Mesothelial cell of epicardium (in vitro differentiated cells): ENCODE data around the gene UBA3. TPM values are rescaled to one million over a fixed set of nuclear protein-coding genes. Genes with fewer than 3 reads are reported as not detected.
A peak's percentile ranks its signal among the peaks of the same experiment; 100 is the strongest.

ENCODE experiments used
- DNase-seq, 2 experiments: peaks; one replicate each; pipeline ENCODE4 v3.0.0; 2021; ENCODE audit warnings: low spot score in 2 of 2; ENCODE audit not compliant: unreplicated experiment in 2 of 2
- H3K27ac Mint-ChIP-seq: 2 replicates; pipeline ENCODE4 v1.8.0; 2021; ENCODE audit warnings: mixed read lengths
- H3K27me3 Mint-ChIP-seq: 2 replicates; pipeline ENCODE4 v1.8.0; 2021; ENCODE audit warnings: low read depth, mixed read lengths
- H3K36me3 Mint-ChIP-seq: 2 replicates; pipeline ENCODE4 v1.8.0; 2021; ENCODE audit warnings: mixed read lengths
- H3K4me1 Mint-ChIP-seq: 2 replicates; pipeline ENCODE4 v1.8.0; 2021; ENCODE audit warnings: mixed read lengths
- H3K4me3 Mint-ChIP-seq: 2 replicates; pipeline ENCODE4 v1.8.0; 2021; ENCODE audit warnings: mild to moderate bottlenecking, moderate library complexity, mixed read lengths
- H3K9me3 Mint-ChIP-seq: 2 replicates; pipeline ENCODE4 v1.8.0; 2021; ENCODE audit warnings: mixed read lengths
- CTCF ChIP-seq: fragments of 200-600 bp; sonication (generic); IDR thresholded peaks from one replicate; pipeline ENCODE4 v1.5.0; 2021; ENCODE audit warnings: antibody characterized with exemption; ENCODE audit not compliant: unreplicated experiment
- total RNA-seq: library from RNA; stranded (reverse); gene quantifications from 3 replicates; pipeline ENCODE4 v1.2.1, GENCODE V29; 2021

Gene UBA3
- total RNA-seq, 1 donor from 2014 or later = 62.1 TPM

- peaks cover 3% of the 10 kb centered on the region for H3K36me3 Mint-ChIP-seq
- TF ChIP-seq CTCF = no peak
- peaks cover 53% of the 10 kb centered on the region for H3K4me1 Mint-ChIP-seq
Measured at GRCh38 chr3:69081583-69082262, 1.6 kb upstream of the UBA3 start.

GRCh38 chr3:69079269-69080159 is 651 bp downstream of the UBA3 start:
- H3K4me3 Mint-ChIP-seq = peak overlapping the region; percentile 76

More at GRCh38 chr3:69081583-69082262, 1.6 kb upstream of the UBA3 start:
- no peaks in the 10 kb centered on the region for H3K9me3 Mint-ChIP-seq
- no peak for DNase-seq
- H3K4me3 Mint-ChIP-seq = no peak overlapping the region
- H3K27ac Mint-ChIP-seq = no peak overlapping the region
- no peaks in the 10 kb centered on the region for H3K27me3 Mint-ChIP-seq

GRCh38 chr3:69072928-69073327 is 7.2 kb downstream of the UBA3 start:
- H3K4me1 Mint-ChIP-seq = peaks cover 6% of the 10 kb centered on the region
- no peak for DNase-seq
- no peaks in the 10 kb centered on the region for H3K9me3 Mint-ChIP-seq
- no peak overlapping the region for H3K4me3 Mint-ChIP-seq
- no peaks in the 10 kb centered on the region for H3K27me3 Mint-ChIP-seq
- peaks cover 27% of the 10 kb centered on the region for H3K36me3 Mint-ChIP-seq
- TF ChIP-seq CTCF = no peak
- no peak overlapping the region for H3K27ac Mint-ChIP-seq

More at GRCh38 chr3:69079269-69080159, 651 bp downstream of the UBA3 start:
- no peak for TF ChIP-seq CTCF
- H3K9me3 Mint-ChIP-seq = no peaks in the 10 kb centered on the region
- DNase-seq = peak; percentile 39 to 54
- no peaks in the 10 kb centered on the region for H3K27me3 Mint-ChIP-seq
- H3K27ac Mint-ChIP-seq = peak overlapping the region; percentile 88
- H3K36me3 Mint-ChIP-seq = peaks cover 5% of the 10 kb centered on the region
- H3K4me1 Mint-ChIP-seq = peaks cover 41% of the 10 kb centered on the region

- H3K36me3 Mint-ChIP-seq = peaks cover 16% of the 10 kb centered on the region
Measured at GRCh38 chr3:69066121-69066520, 14.0 kb downstream of the UBA3 start.

More at GRCh38 chr3:69066121-69066520, 14.0 kb downstream of the UBA3 start:
- Mint-ChIP-seq H3K4me3 (no peak overlapping the region), H3K4me1 (peaks cover 6% of the 10 kb centered on the region), H3K9me3 (no peaks in the 10 kb centered on the region), H3K27ac (no peak overlapping the region), H3K27me3 (no peaks in the 10 kb centered on the region)
- no peak for DNase-seq
- no peak for TF ChIP-seq CTCF
